Measurements from ENCODE around the gene LNP1. TPM values are rescaled to one million over a fixed set of nuclear protein-coding genes. Genes with fewer than 3 reads are reported as not detected.

Gene LNP1
- polyA plus RNA-seq, 1 donor (not counting 4 experiments of a cell fraction or from before 2014, with no cell fraction given): 0.64 TPM

- FAIRE-seq (no peak), DNase-seq (ENCODE audit: low read depth, low spot score) (no peak)
- H3K36me3 ChIP-seq (ENCODE audit: control insufficient read depth in 2 of 2, extremely low read depth in 1 of 2, insufficient read depth in 2 of 2, low read length in 2 of 2): no peaks in the 10 kb centered on the region
- no peaks in the 10 kb centered on the region for H3K27me3 ChIP-seq (ENCODE audit: control insufficient read depth, extremely low read depth, insufficient read depth, low read length)
- H3K9me1 ChIP-seq (ENCODE audit: control insufficient read depth, extremely low read depth, insufficient read depth, low read length): no peaks in the 10 kb centered on the region
- no peaks in the 10 kb centered on the region for H3K79me2 ChIP-seq (ENCODE audit: control insufficient read depth, insufficient read depth, low read length)
- peaks cover 4% of the 10 kb centered on the region for H3K4me1 ChIP-seq (ENCODE audit: control insufficient read depth, extremely low read depth, insufficient read depth, low read length)
- no peak overlapping the region for H3K4me2 ChIP-seq (ENCODE audit: control insufficient read depth, extremely low read depth, insufficient read depth, low read depth, low read length)
- dilution Hi-C loops (cut with MboI; ENCODE audit: extremely low pct_ligation_motif_present, low sequenced_read_pairs): no loop called here
- no peak overlapping the region for H3K4me3 ChIP-seq (ENCODE audit: control insufficient read depth in 2 of 3, extremely low read depth in 1 of 3, insufficient read depth in 2 of 3, low read depth in 1 of 3, low read length in 3 of 3)
- peak overlapping the region; percentile 61 for H2AFZ ChIP-seq (ENCODE audit: control insufficient read depth, low read length)
- H3K9ac ChIP-seq (ENCODE audit: control insufficient read depth, extremely low read depth, insufficient read depth, low read length): no peak overlapping the region
- no peak overlapping the region for H3K27ac ChIP-seq (ENCODE audit: control insufficient read depth, insufficient read depth, low read length)
- no peaks in the 10 kb centered on the region for H3K9me3 ChIP-seq (ENCODE audit: control insufficient read depth, low read depth, low read length)
- TF ChIP-seq, protein P1, sequence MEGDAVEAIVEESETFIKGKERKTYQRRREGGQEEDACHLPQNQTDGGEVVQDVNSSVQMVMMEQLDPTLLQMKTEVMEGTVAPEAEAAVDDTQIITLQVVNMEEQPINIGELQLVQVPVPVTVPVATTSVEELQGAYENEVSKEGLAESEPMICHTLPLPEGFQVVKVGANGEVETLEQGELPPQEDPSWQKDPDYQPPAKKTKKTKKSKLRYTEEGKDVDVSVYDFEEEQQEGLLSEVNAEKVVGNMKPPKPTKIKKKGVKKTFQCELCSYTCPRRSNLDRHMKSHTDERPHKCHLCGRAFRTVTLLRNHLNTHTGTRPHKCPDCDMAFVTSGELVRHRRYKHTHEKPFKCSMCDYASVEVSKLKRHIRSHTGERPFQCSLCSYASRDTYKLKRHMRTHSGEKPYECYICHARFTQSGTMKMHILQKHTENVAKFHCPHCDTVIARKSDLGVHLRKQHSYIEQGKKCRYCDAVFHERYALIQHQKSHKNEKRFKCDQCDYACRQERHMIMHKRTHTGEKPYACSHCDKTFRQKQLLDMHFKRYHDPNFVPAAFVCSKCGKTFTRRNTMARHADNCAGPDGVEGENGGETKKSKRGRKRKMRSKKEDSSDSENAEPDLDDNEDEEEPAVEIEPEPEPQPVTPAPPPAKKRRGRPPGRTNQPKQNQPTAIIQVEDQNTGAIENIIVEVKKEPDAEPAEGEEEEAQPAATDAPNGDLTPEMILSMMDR (optimal IDR thresholded peaks at IDR 0.05 in 1 of 3, IDR thresholded peaks at IDR 0.05 in 1 of 3, conservative IDR thresholded peaks at IDR 0.05 in 1 of 3; ENCODE audit: extremely low read depth in 1 of 3, insufficient read depth in 2 of 3, low read length in 3 of 3): no peak
- TF ChIP-seq EZH2 (IDR thresholded peaks at IDR 0.05; ENCODE audit: low read length): no peak
- no peaks in the 10 kb centered on the region for H4K20me1 ChIP-seq (ENCODE audit: control insufficient read depth, extremely low read depth, insufficient read depth, low read length)
Observed at GRCh38 chr3:100465892-100466777, 64.8 kb downstream of the LNP1 start.

- no peak overlapping the region for H3K9ac ChIP-seq (ENCODE audit: control insufficient read depth, extremely low read depth, insufficient read depth, low read length)
- no peak overlapping the region for H2AFZ ChIP-seq (ENCODE audit: control insufficient read depth, low read length)
- FAIRE-seq (no peak), DNase-seq (ENCODE audit: low read depth, low spot score) (no peak)
- H3K27ac ChIP-seq (ENCODE audit: control insufficient read depth, insufficient read depth, low read length): no peak overlapping the region
- no peak overlapping the region for H3K4me2 ChIP-seq (ENCODE audit: control insufficient read depth, extremely low read depth, insufficient read depth, low read depth, low read length)
- H4K20me1 ChIP-seq (ENCODE audit: control insufficient read depth, extremely low read depth, insufficient read depth, low read length): no peaks in the 10 kb centered on the region
- H3K4me3 ChIP-seq (ENCODE audit: control insufficient read depth in 2 of 3, extremely low read depth in 1 of 3, insufficient read depth in 2 of 3, low read depth in 1 of 3, low read length in 3 of 3): no peak overlapping the region
- no peak for TF ChIP-seq EZH2 (IDR thresholded peaks at IDR 0.05; ENCODE audit: low read length)
- TF ChIP-seq, protein P1 (optimal IDR thresholded peaks at IDR 0.05 in 1 of 3, IDR thresholded peaks at IDR 0.05 in 1 of 3, conservative IDR thresholded peaks at IDR 0.05 in 1 of 3; ENCODE audit: extremely low read depth in 1 of 3, insufficient read depth in 2 of 3, low read length in 3 of 3): no peak
- H3K27me3 ChIP-seq (ENCODE audit: control insufficient read depth, extremely low read depth, insufficient read depth, low read length): no peaks in the 10 kb centered on the region
- H3K79me2 ChIP-seq (ENCODE audit: control insufficient read depth, insufficient read depth, low read length): no peaks in the 10 kb centered on the region
- dilution Hi-C loops (cut with MboI; ENCODE audit: extremely low pct_ligation_motif_present, low sequenced_read_pairs): no loop called here
- H3K9me3 ChIP-seq (ENCODE audit: control insufficient read depth, low read depth, low read length): no peaks in the 10 kb centered on the region
- H3K9me1 ChIP-seq (ENCODE audit: control insufficient read depth, extremely low read depth, insufficient read depth, low read length): no peaks in the 10 kb centered on the region
- H3K4me1 ChIP-seq (ENCODE audit: control insufficient read depth, extremely low read depth, insufficient read depth, low read length): peaks cover 4% of the 10 kb centered on the region
- H3K36me3 ChIP-seq (ENCODE audit: control insufficient read depth in 2 of 2, extremely low read depth in 1 of 2, insufficient read depth in 2 of 2, low read length in 2 of 2): no peaks in the 10 kb centered on the region
Observed at GRCh38 chr3:100467133-100467532, 65.8 kb downstream of the LNP1 start.

Measured in keratinocyte (primary cell).